Measurements from ENCODE around the gene ASB9. TPM values are rescaled to one million over a fixed set of nuclear protein-coding genes. Genes with fewer than 3 reads are reported as not detected.

Gene ASB9
- polyA plus RNA-seq, 1 donor from 2014 or later: not detected

DNA sequence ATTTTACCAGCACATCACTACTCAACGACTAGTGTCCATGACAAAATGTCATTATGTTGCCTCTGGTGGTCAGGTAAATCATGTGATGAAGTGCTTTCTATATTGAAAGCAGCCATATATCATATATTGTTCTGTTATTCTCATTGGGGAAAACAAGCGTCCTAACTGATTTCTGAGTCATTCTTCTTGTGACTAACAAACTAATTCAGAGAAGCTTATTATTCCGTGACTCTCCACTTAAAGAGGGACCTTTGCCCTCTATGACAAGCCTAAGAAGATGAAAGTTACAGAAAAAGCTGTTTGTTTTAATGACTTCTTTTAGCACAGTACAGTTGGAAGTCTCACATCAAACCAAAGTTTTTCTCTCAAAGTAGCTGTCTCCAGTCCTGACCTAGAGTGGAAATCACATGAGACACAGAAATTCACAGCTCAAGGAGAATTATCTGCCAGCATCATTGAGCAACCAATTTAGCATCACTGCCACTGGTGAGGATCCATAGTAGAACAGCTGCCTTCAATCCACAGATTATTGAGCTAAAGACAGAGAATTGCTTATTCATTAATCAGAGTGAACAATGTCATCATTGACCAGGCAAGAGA, 36.4 kb downstream of the ASB9 start:
- H3K27me3 ChIP-seq (ENCODE audit: insufficient read depth, low read depth, low read length): no peaks in the 10 kb centered on the region
- H3K4me3 ChIP-seq (ENCODE audit: low read length): no peak overlapping the region

DNA sequence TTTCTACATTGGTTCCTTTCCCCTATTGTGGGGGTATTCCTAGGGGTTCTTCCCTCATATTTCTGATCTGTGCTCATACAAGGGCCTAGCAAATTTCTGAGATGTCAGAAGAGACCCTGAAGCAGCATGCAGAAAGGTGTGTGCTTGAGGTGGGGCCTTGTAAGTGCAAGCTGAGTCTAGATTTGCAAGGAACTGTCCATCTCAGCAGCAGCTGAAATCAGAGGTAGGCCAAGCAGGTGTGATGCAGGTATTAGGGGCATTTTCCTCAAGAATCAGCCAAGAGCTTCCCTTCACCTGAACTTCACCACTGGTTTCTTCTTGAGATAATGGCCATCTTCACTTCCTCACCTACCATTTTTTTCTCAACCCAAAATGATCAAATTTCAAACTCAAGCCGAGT, 45.1 kb downstream of the ASB9 start:
- Histone ChIP-seq H3F3A (ENCODE audit: insufficient read depth, low read length, poor library complexity, severe bottlenecking) (no peaks in the 10 kb centered on the region), H3K9me3 (ENCODE audit: low read length) (no peaks in the 10 kb centered on the region), H3K27me3 (ENCODE audit: insufficient read depth, low read depth, low read length) (no peaks in the 10 kb centered on the region), H3K9ac (ENCODE audit: low read length) (no peak overlapping the region), H3K4me2 (ENCODE audit: low read length) (no peak overlapping the region), H3K36me3 (ENCODE audit: insufficient read depth, low read length) (no peaks in the 10 kb centered on the region), H3K4me3 (ENCODE audit: low read length) (no peak overlapping the region), H3K9me2 (ENCODE audit: insufficient read depth, low read length) (no peaks in the 10 kb centered on the region), H2AFZ (ENCODE audit: low read depth, low read length) (no peak overlapping the region), H3K27ac (ENCODE audit: low read length) (no peak overlapping the region), H4K20me1 (ENCODE audit: insufficient read depth) (no peaks in the 10 kb centered on the region), H3K79me2 (replicated peaks; ENCODE audit: insufficient read depth, low read length) (no peaks in the 10 kb centered on the region)
- no peak for TF ChIP-seq EP300 (conservative IDR thresholded peaks at IDR 0.05; ENCODE audit: poor library complexity, severe bottlenecking)
- TF ChIP-seq, protein P1, sequence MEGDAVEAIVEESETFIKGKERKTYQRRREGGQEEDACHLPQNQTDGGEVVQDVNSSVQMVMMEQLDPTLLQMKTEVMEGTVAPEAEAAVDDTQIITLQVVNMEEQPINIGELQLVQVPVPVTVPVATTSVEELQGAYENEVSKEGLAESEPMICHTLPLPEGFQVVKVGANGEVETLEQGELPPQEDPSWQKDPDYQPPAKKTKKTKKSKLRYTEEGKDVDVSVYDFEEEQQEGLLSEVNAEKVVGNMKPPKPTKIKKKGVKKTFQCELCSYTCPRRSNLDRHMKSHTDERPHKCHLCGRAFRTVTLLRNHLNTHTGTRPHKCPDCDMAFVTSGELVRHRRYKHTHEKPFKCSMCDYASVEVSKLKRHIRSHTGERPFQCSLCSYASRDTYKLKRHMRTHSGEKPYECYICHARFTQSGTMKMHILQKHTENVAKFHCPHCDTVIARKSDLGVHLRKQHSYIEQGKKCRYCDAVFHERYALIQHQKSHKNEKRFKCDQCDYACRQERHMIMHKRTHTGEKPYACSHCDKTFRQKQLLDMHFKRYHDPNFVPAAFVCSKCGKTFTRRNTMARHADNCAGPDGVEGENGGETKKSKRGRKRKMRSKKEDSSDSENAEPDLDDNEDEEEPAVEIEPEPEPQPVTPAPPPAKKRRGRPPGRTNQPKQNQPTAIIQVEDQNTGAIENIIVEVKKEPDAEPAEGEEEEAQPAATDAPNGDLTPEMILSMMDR (IDR thresholded peaks at IDR 0.05; ENCODE audit: poor library complexity, severe bottlenecking): no peak
- no peak for TF ChIP-seq SMC3 (conservative IDR thresholded peaks at IDR 0.05; ENCODE audit: poor library complexity)
- TF ChIP-seq RAD21 (conservative IDR thresholded peaks at IDR 0.05): no peak
- no peak for TF ChIP-seq EZH2 (IDR thresholded peaks at IDR 0.05; ENCODE audit: borderline replicate concordance, insufficient read depth, low read length, poor library complexity, severe bottlenecking)

More for the DNA sequence above, 36.4 kb downstream of the ASB9 start:
- Histone ChIP-seq H3K9ac (ENCODE audit: low read length) (no peak overlapping the region), H2AFZ (ENCODE audit: low read depth, low read length) (no peak overlapping the region), H3K4me2 (ENCODE audit: low read length) (no peak overlapping the region), H3F3A (ENCODE audit: insufficient read depth, low read length, poor library complexity, severe bottlenecking) (no peaks in the 10 kb centered on the region), H3K9me2 (ENCODE audit: insufficient read depth, low read length) (no peaks in the 10 kb centered on the region), H3K27ac (ENCODE audit: low read length) (no peak overlapping the region), H4K20me1 (ENCODE audit: insufficient read depth) (no peaks in the 10 kb centered on the region), H3K79me2 (replicated peaks; ENCODE audit: insufficient read depth, low read length) (no peaks in the 10 kb centered on the region), H3K9me3 (ENCODE audit: low read length) (no peaks in the 10 kb centered on the region), H3K36me3 (ENCODE audit: insufficient read depth, low read length) (no peaks in the 10 kb centered on the region)
- no peak for TF ChIP-seq EP300 (conservative IDR thresholded peaks at IDR 0.05; ENCODE audit: poor library complexity, severe bottlenecking)
- TF ChIP-seq, protein P1 (IDR thresholded peaks at IDR 0.05; ENCODE audit: poor library complexity, severe bottlenecking): no peak
- TF ChIP-seq TAF1 (IDR thresholded peaks at IDR 0.05; ENCODE audit: low read depth): no peak
- no peak for TF ChIP-seq MXI1 (conservative IDR thresholded peaks at IDR 0.05; ENCODE audit: poor library complexity, severe bottlenecking)

DNA sequence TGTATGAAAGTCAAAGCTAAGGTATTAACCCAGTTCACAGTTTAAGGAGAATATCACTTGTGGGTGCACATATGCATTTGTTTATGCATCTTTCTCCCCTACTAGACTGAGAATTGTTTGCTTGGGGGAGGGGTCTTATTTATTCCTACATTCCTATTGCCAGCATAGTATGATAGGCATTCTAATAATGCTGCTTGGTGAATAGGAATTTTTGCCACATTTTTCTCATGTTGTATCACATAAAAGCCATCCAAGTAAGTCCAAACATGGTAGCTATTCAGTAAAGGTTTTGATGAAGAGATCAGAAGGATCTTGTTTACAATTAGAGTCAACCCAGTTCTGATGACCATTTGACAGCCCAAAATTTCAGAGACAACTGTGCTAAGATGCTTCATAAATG, 48.6 kb downstream of the ASB9 start:
- H3K4me2 ChIP-seq (ENCODE audit: low read length): no peak overlapping the region
- H3K27ac ChIP-seq (ENCODE audit: low read length): no peak overlapping the region
- H3K27me3 ChIP-seq (ENCODE audit: insufficient read depth, low read depth, low read length): no peaks in the 10 kb centered on the region
- H3F3A ChIP-seq (ENCODE audit: insufficient read depth, low read length, poor library complexity, severe bottlenecking): no peaks in the 10 kb centered on the region
- H3K4me3 ChIP-seq (ENCODE audit: low read length): no peak overlapping the region
- H3K9ac ChIP-seq (ENCODE audit: low read length): no peak overlapping the region
- no peaks in the 10 kb centered on the region for H3K9me3 ChIP-seq (ENCODE audit: low read length)
- TF ChIP-seq MXI1 (conservative IDR thresholded peaks at IDR 0.05; ENCODE audit: poor library complexity, severe bottlenecking): no peak
- TF ChIP-seq, protein P2, sequence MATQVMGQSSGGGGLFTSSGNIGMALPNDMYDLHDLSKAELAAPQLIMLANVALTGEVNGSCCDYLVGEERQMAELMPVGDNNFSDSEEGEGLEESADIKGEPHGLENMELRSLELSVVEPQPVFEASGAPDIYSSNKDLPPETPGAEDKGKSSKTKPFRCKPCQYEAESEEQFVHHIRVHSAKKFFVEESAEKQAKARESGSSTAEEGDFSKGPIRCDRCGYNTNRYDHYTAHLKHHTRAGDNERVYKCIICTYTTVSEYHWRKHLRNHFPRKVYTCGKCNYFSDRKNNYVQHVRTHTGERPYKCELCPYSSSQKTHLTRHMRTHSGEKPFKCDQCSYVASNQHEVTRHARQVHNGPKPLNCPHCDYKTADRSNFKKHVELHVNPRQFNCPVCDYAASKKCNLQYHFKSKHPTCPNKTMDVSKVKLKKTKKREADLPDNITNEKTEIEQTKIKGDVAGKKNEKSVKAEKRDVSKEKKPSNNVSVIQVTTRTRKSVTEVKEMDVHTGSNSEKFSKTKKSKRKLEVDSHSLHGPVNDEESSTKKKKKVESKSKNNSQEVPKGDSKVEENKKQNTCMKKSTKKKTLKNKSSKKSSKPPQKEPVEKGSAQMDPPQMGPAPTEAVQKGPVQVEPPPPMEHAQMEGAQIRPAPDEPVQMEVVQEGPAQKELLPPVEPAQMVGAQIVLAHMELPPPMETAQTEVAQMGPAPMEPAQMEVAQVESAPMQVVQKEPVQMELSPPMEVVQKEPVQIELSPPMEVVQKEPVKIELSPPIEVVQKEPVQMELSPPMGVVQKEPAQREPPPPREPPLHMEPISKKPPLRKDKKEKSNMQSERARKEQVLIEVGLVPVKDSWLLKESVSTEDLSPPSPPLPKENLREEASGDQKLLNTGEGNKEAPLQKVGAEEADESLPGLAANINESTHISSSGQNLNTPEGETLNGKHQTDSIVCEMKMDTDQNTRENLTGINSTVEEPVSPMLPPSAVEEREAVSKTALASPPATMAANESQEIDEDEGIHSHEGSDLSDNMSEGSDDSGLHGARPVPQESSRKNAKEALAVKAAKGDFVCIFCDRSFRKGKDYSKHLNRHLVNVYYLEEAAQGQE (IDR thresholded peaks at IDR 0.05; ENCODE audit: borderline replicate concordance): no peak
- H2AFZ ChIP-seq (ENCODE audit: low read depth, low read length): no peak overlapping the region
- no peaks in the 10 kb centered on the region for H3K9me2 ChIP-seq (ENCODE audit: insufficient read depth, low read length)
- no peaks in the 10 kb centered on the region for H4K20me1 ChIP-seq (ENCODE audit: insufficient read depth)
- no peaks in the 10 kb centered on the region for H3K36me3 ChIP-seq (ENCODE audit: insufficient read depth, low read length)
- no peaks in the 10 kb centered on the region for H3K79me2 ChIP-seq (replicated peaks; ENCODE audit: insufficient read depth, low read length)

Measured in neural cell (in vitro differentiated cells).